KMS-11 (cell line): Measurements from ENCODE around the gene MRNIP.

Source experiments
- H2AFZ ChIP-seq: fragments of 200-600 bp; sonication (generic); 2 replicates; pipeline ENCODE4 v1.6.1; 2016; ENCODE audit warnings: antibody characterized with exemption, mixed run types, low read depth
- H3K27ac ChIP-seq: fragments of 200-600 bp; sonication (generic); 2 replicates; pipeline ENCODE4 v1.6.1; 2016; ENCODE audit warnings: mild to moderate bottlenecking, mixed run types
- H3K27me3 ChIP-seq: fragments of 200-600 bp; sonication (generic); 2 replicates; pipeline ENCODE4 v1.6.1; 2017; ENCODE audit warnings: mild to moderate bottlenecking, low read depth, mixed run types, moderate library complexity; ENCODE audit not compliant: insufficient read depth
- H3K36me3 ChIP-seq: fragments of 200-600 bp; sonication (generic); 2 replicates; pipeline ENCODE4 v1.6.1; 2017; ENCODE audit warnings: mild to moderate bottlenecking, mixed run types; ENCODE audit not compliant: insufficient read depth
- H3K4me1 ChIP-seq: fragments of 200-600 bp; sonication (generic); 2 replicates; pipeline ENCODE4 v1.6.1; 2016; ENCODE audit warnings: mild to moderate bottlenecking, low read depth, mixed run types; ENCODE audit not compliant: poor library complexity, severe bottlenecking
- H3K4me2 ChIP-seq: fragments of 200-600 bp; sonication (generic); 2 replicates; pipeline ENCODE4 v1.7.0; 2016; ENCODE audit warnings: mild to moderate bottlenecking, mixed run types
- H3K4me3 ChIP-seq: fragments of 200-600 bp; sonication (generic); IDR thresholded peaks from 2 replicates; pipeline ENCODE4 v1.6.1; 2017; ENCODE audit warnings: low read depth, low read length, mixed read lengths; ENCODE audit not compliant: insufficient read depth
- H3K79me2 ChIP-seq: fragments of 200-600 bp; sonication (generic); 2 replicates; pipeline ENCODE4 v1.6.1; 2016; ENCODE audit warnings: low read depth, mixed run types; ENCODE audit not compliant: insufficient read depth
- H3K9ac ChIP-seq: fragments of 200-600 bp; sonication (generic); 2 replicates; pipeline ENCODE4 v1.6.1; 2016; ENCODE audit warnings: mild to moderate bottlenecking, mixed run types
- H4K20me1 ChIP-seq: fragments of 200-600 bp; sonication (generic); 2 replicates; pipeline ENCODE4 v1.6.1; 2016; ENCODE audit warnings: mild to moderate bottlenecking, mixed run types; ENCODE audit not compliant: insufficient read depth
- CTCF ChIP-seq: fragments of 200-600 bp; sonication (generic); conservative IDR thresholded peaks from 2 replicates; pipeline ENCODE4 v1.6.1; 2017; ENCODE audit warnings: low read depth, mild to moderate bottlenecking, antibody characterized with exemption, low read length, moderate library complexity, mixed read lengths

Gene MRNIP

GRCh38 chr5:179852993-179853547, 5.5 kb downstream of the MRNIP start:
- no peak for TF ChIP-seq CTCF
- no peak overlapping the region for H2AFZ ChIP-seq
- no peaks in the 10 kb centered on the region for H3K79me2 ChIP-seq
- H3K27me3 ChIP-seq, result no peaks in the 10 kb centered on the region
- H3K4me1 ChIP-seq, result no peaks in the 10 kb centered on the region
- H3K4me3 ChIP-seq, result no peak overlapping the region
- no peak overlapping the region for H3K9ac ChIP-seq
- H3K4me2 ChIP-seq, result no peak overlapping the region
- no peaks in the 10 kb centered on the region for H4K20me1 ChIP-seq
- H3K27ac ChIP-seq, result no peak overlapping the region
- H3K36me3 ChIP-seq, result no peaks in the 10 kb centered on the region

DNA sequence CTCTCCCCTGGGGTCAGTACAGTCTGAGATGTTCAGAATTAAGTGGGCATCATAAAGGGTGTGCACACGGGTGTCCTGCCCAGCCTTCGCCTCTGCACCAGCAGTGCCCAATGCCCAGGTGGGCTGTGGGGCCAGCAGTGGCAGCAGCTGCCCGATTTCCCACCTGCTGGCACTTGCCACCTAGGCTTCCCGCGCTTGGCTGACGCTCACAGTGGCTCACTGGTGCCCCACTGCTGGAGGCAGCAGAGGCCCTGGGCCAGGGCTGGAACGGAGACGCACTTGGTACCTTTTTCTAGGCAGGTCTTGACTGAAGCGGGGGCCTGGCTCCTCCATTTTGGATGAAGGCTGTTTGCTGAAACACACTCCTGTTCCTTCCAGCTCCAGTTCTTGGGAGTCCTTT, 17.0 kb downstream of the MRNIP start:
- Histone ChIP-seq H3K4me1 (peaks cover 13% of the 10 kb centered on the region), H2AFZ (no peak overlapping the region), H3K9ac (no peak overlapping the region), H3K4me2 (no peak overlapping the region), H3K27ac (no peak overlapping the region), H4K20me1 (no peaks in the 10 kb centered on the region), H3K27me3 (no peaks in the 10 kb centered on the region), H3K36me3 (no peaks in the 10 kb centered on the region), H3K79me2 (no peaks in the 10 kb centered on the region), H3K4me3 (no peak overlapping the region)
- no peak for TF ChIP-seq CTCF

GRCh38 chr5:179840766-179841165, 17.9 kb downstream of the MRNIP start:
- H2AFZ ChIP-seq, result no peak overlapping the region
- no peak overlapping the region for H3K4me3 ChIP-seq
- H3K4me2 ChIP-seq, result no peak overlapping the region
- no peaks in the 10 kb centered on the region for H3K79me2 ChIP-seq
- H3K36me3 ChIP-seq, result no peaks in the 10 kb centered on the region
- no peaks in the 10 kb centered on the region for H3K27me3 ChIP-seq
- no peak overlapping the region for H3K27ac ChIP-seq
- TF ChIP-seq CTCF, result no peak
- H4K20me1 ChIP-seq, result no peaks in the 10 kb centered on the region
- no peak overlapping the region for H3K9ac ChIP-seq
- peaks cover 18% of the 10 kb centered on the region for H3K4me1 ChIP-seq

GRCh38 chr5:179840321-179840720, 18.3 kb downstream of the MRNIP start:
- peaks cover 18% of the 10 kb centered on the region for H3K4me1 ChIP-seq
- H3K79me2 ChIP-seq, result no peaks in the 10 kb centered on the region
- no peak overlapping the region for H2AFZ ChIP-seq
- H3K27ac ChIP-seq, result no peak overlapping the region
- no peak overlapping the region for H3K9ac ChIP-seq
- H3K4me2 ChIP-seq, result no peak overlapping the region
- H3K27me3 ChIP-seq, result no peaks in the 10 kb centered on the region
- no peaks in the 10 kb centered on the region for H3K36me3 ChIP-seq
- H4K20me1 ChIP-seq, result no peaks in the 10 kb centered on the region
- no peak for TF ChIP-seq CTCF
- no peak overlapping the region for H3K4me3 ChIP-seq
